Gastroesophageal sphincter (tissue), 4 donors: ENCODE measurements around the gene GLI2. TPM values are rescaled to one million over a fixed set of nuclear protein-coding genes. Genes with fewer than 3 reads are reported as not detected.

ENCODE experiments used
- ATAC-seq: fragments of 150-250 bp; one replicate; pipeline ENCODE4 v1.9.1; 2016; ENCODE audit warnings: mild to moderate bottlenecking, moderate library complexity
- H3K27ac ChIP-seq, 4 donors: fragments of 200-600 bp; sonication (generic) in 3 of 4; 1 replicate in 3 of 4; 2 replicates in 1 of 4; pipeline ENCODE4 v1.5.1; 2016 to 2019
- H3K27me3 ChIP-seq: fragments of 200-600 bp; sonication (generic); one replicate; pipeline ENCODE4 v1.5.1; 2019
- H3K36me3 ChIP-seq, 2 donors: fragments of 200-600 bp; sonication (generic); one replicate each; pipeline ENCODE4 v1.5.1; 2019; ENCODE audit warnings: control low read depth in 1 of 2
- H3K4me1 ChIP-seq, 3 donors: fragments of 200-600 bp; sonication (generic); 1 replicate in 2 of 3; 2 replicates in 1 of 3; pipeline ENCODE4 v1.5.1; 2016 to 2019; ENCODE audit warnings: control low read depth in 2 of 3
- H3K4me3 ChIP-seq, 2 donors: fragments of 200-600 bp; sonication (generic); one replicate each; pipeline ENCODE4 v1.5.1; 2019; ENCODE audit warnings: mild to moderate bottlenecking in 1 of 2, moderate library complexity in 1 of 2
- H3K9me3 ChIP-seq, 3 donors: fragments of 200-600 bp; sonication (generic); one replicate each; pipeline ENCODE4 v1.5.1; 2017 to 2019; ENCODE audit warnings: control low read depth in 2 of 3
- EP300 ChIP-seq: sonication (generic); formaldehyde crosslinking; IDR thresholded peaks from one replicate; pipeline ENCODE4 v1.6.1; 2017; ENCODE audit warnings: antibody characterized with exemption, mild to moderate bottlenecking
- POLR2A ChIP-seq, 2 donors: fragments of 450-650 bp; IDR thresholded peaks; one replicate each; pipeline ENCODE4 v1.6.1; 2017; ENCODE audit warnings: antibody characterized with exemption in 2 of 2, mild to moderate bottlenecking in 2 of 2, moderate library complexity in 1 of 2
- POLR2AphosphoS5 ChIP-seq: sonication (generic); formaldehyde crosslinking; IDR thresholded peaks from one replicate; pipeline ENCODE4 v1.6.1; 2017; ENCODE audit warnings: antibody characterized with exemption
- WGBS, 2 donors: methylation state at CpG; one replicate each; pipeline ENCODE4 v1.1.5; 2018; ENCODE audit warnings: low coverage in 1 of 2; 5-methylcytosine and 5-hydroxymethylcytosine counted together
- total RNA-seq, 4 donors: library from RNA; depleted of rRNA; stranded (reverse); fragments of >200 nt; gene quantifications; one replicate each; pipeline ENCODE4 v1.1.0, GENCODE V29; 2016
- TF ChIP-seq, protein P1 (sequence below), 4 experiments: fragments of 200-600 bp in 2 of 4; fragments of 450-650 bp in 2 of 4; sonication (generic) in 1 of 4; IDR thresholded peaks; one replicate each; pipeline ENCODE4 v1.5.1; 2017 to 2019; ENCODE audit warnings: antibody characterized with exemption in 4 of 4, mild to moderate bottlenecking in 2 of 4, moderate library complexity in 2 of 4

Gene GLI2
- total RNA-seq, 4 donors from 2014 or later: 6.3 to 22.3 (median 11.0) TPM

DNA sequence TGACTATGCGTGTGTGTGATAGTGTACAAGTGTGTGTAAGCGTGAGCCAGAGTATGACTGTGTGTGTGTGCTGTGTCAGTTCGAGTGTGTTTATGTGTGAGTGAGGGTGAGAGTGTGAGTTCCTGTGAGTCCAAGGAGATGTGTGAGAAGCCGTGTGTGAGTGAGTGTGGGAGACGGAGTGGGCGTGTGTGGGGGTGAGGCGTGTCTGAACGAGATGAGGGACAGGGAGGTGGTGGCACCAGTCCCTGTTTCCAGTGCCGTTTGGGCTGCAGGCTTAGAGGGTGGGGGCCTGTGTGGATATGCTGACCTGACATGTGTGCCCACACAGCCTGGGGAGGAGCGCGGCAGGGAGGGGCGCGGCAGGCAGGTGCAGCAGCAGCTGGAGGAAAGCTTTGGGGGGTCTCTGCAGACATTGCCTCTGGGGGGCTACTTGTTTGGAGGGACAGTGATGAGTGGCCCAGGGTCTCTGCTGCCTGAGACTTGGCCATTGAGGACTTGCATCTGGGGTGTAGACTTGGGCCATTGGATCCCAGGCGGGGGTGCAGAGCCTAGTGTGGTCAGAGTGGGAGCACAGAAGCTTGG is 41.6 kb downstream of the GLI2 start:
- no peak overlapping the region for H3K4me3 ChIP-seq
- no peak for TF ChIP-seq POLR2AphosphoS5
- no peak for ATAC-seq
- WGBS, 2 donors: 85 to 93% methylated on average over 12 to 14 of the region's 14 CpGs
- no peak overlapping the region for H3K27ac ChIP-seq
- no peaks in the 10 kb centered on the region for H3K36me3 ChIP-seq
- peaks cover 0 to 13% (median 0%) of the 10 kb centered on the region in 3 donors for H3K4me1 ChIP-seq
- no peaks in the 10 kb centered on the region for H3K9me3 ChIP-seq
- no peaks in the 10 kb centered on the region for H3K27me3 ChIP-seq

DNA sequence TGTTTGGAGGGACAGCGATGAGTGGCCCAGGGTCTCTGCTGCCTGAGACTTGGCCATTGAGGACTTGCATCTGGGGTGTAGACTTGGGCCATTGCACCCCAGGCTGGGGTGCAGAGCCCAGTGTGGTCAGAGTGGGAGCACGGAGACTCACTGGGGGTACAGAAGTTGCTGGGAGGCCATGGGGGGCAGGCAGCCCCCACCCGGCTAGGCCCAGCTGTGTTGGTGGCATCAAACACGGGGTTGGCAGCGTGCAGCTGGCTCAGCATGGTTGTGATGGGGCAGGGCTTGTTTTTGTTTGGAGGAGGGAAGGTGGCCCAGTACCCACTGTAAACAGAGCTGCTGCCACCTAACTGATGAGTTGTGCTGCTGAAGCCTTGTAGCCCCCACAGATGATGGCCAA is 42.1 kb downstream of the GLI2 start:
- Histone ChIP-seq H3K4me1 (peaks cover 0 to 11% (median 1%) of the 10 kb centered on the region in 3 donors), H3K27ac (no peak overlapping the region), H3K36me3 (no peaks in the 10 kb centered on the region), H3K27me3 (no peaks in the 10 kb centered on the region), H3K9me3 (no peaks in the 10 kb centered on the region), H3K4me3 (no peak overlapping the region)
- no CpG with 5 or more reads among the region's 5 CpGs for WGBS, 2 donors
- TF ChIP-seq, protein P1, sequence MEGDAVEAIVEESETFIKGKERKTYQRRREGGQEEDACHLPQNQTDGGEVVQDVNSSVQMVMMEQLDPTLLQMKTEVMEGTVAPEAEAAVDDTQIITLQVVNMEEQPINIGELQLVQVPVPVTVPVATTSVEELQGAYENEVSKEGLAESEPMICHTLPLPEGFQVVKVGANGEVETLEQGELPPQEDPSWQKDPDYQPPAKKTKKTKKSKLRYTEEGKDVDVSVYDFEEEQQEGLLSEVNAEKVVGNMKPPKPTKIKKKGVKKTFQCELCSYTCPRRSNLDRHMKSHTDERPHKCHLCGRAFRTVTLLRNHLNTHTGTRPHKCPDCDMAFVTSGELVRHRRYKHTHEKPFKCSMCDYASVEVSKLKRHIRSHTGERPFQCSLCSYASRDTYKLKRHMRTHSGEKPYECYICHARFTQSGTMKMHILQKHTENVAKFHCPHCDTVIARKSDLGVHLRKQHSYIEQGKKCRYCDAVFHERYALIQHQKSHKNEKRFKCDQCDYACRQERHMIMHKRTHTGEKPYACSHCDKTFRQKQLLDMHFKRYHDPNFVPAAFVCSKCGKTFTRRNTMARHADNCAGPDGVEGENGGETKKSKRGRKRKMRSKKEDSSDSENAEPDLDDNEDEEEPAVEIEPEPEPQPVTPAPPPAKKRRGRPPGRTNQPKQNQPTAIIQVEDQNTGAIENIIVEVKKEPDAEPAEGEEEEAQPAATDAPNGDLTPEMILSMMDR (IDR thresholded peaks at IDR 0.05): no peak
- no peak for TF ChIP-seq POLR2A (IDR thresholded peaks at IDR 0.05)
- no peak for TF ChIP-seq EP300
- TF ChIP-seq POLR2AphosphoS5: no peak
- ATAC-seq: no peak

DNA sequence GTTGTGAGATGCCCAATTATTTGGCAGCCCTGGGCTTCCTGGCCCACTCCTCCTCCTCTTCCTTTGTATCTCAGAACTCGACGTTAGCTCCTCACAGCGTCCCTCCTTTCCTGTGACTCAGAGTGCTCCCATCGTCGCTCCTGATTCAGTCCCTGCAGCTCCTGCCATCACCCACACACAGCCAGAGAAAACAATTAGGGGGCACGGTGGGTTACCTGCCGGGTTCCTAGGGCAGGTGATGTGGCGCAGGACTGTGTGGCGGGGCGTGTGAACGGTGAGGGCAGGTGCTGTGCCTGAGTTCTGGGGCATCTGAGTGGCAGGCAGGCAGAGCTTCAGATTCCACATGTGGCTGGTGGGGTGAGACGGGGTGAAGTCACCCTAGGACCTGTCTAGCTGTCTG is 42.6 kb downstream of the GLI2 start:
- ATAC-seq: no peak
- Histone ChIP-seq H3K9me3 (no peaks in the 10 kb centered on the region), H3K4me1 (peaks cover 0 to 16% (median 6%) of the 10 kb centered on the region in 3 donors), H3K27me3 (no peaks in the 10 kb centered on the region), H3K4me3 (no peak overlapping the region), H3K27ac (no peak overlapping the region), H3K36me3 (no peaks in the 10 kb centered on the region)
- WGBS, 2 donors: 60 to 75% methylated on average over 1 to 11 of the region's 12 CpGs
- TF ChIP-seq EP300: no peak
- no peak for TF ChIP-seq POLR2A (IDR thresholded peaks at IDR 0.05)
- TF ChIP-seq, protein P1 (IDR thresholded peaks at IDR 0.05): no peak
- TF ChIP-seq POLR2AphosphoS5: no peak

DNA sequence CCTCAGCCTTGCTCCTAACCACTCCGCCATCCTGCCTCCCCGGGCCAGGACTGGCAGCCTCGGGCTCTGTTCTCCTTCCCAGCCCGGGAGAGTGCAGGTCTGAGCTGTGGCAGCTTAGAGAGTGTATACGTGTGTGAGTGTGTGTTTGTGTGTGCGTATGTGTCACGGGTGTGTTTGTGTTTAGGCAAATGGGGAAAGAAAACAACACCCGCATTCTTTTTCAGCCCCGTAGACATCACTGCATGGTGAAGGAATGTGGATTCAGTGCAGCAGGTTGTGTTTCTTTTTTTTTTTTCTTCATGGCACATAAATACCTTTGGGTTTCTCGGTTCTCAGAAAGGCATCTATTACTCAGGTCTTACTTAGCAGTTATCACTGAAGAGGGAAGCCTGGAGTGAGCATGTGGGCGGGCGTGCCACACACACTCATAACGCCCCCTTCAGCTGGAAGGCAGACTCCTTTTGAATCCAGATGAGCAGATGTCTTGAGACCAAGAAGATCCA is 44.2 kb downstream of the GLI2 start:
- WGBS, 2 donors: 56 to 61% methylated on average over 5 to 8 of the region's 13 CpGs
- no peak for ATAC-seq
- Histone ChIP-seq H3K36me3 (no peaks in the 10 kb centered on the region), H3K27ac (no peak overlapping the region), H3K27me3 (no peaks in the 10 kb centered on the region), H3K4me3 (no peak overlapping the region), H3K9me3 (no peaks in the 10 kb centered on the region), H3K4me1 (peaks cover 0 to 25% (median 6%) of the 10 kb centered on the region in 3 donors)
- TF ChIP-seq POLR2AphosphoS5 (no peak), POLR2A (IDR thresholded peaks at IDR 0.05) (no peak), EP300 (no peak)
- TF ChIP-seq, protein P1 (IDR thresholded peaks at IDR 0.05): no peak

GRCh38 chr2:120780402-120780801 is 44.7 kb downstream of the GLI2 start:
- WGBS, 2 donors: 40% methylated on average over 1 of the region's 7 CpGs; no CpG with 5 or more reads in 1 of the 2 donors
- Histone ChIP-seq H3K4me1 (peaks cover 0 to 25% (median 6%) of the 10 kb centered on the region in 3 donors), H3K4me3 (no peak overlapping the region), H3K9me3 (no peaks in the 10 kb centered on the region), H3K27me3 (no peaks in the 10 kb centered on the region), H3K36me3 (no peaks in the 10 kb centered on the region), H3K27ac (no peak overlapping the region)
- ATAC-seq: no peak
- no peak for TF ChIP-seq EP300
- TF ChIP-seq POLR2A (IDR thresholded peaks at IDR 0.05): no peak
- TF ChIP-seq, protein P1 (IDR thresholded peaks at IDR 0.05): no peak
- no peak for TF ChIP-seq POLR2AphosphoS5
